Body of pancreas (tissue), 4 donors: ENCODE data around the gene MAP1S.

ENCODE experiments used
- POLR2A ChIP-seq, 3 donors: fragments of 450-650 bp; IDR thresholded peaks; one replicate each; pipeline ENCODE4 v1.6.1; 2016; ENCODE audit warnings: antibody characterized with exemption in 3 of 3, mild to moderate bottlenecking in 2 of 3
- TF ChIP-seq, protein P1 (sequence below), 7 experiments: fragments of 450-650 bp in 4 of 7; fragments of 200-600 bp in 3 of 7; sonication (generic) in 3 of 7; IDR thresholded peaks; one replicate each; pipeline ENCODE4 v1.5.1; 2016 to 2019; ENCODE audit warnings: antibody characterized with exemption in 7 of 7

DNA sequence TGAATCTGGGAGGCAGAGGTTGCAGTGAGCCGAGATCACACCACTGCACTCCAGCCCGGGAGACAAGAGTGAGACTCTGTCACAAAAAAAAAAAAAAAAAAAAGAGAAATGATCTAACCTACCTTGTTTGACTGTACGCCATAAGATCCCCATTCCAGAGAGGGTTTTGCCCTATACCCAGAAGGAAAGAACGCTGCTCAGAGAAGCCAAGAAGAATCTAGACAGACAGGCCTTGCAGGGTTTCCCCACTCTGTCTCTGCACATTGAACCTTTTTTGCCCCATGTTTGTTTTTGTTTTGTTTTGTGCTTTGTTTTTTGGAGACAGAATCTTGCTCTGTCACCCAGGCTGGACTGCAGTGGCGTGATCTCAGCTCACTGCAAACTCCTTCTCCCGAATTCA is 7.4 kb upstream of the MAP1S start:
- no peak for TF ChIP-seq POLR2A (IDR thresholded peaks at IDR 0.05)
- TF ChIP-seq, protein P1, sequence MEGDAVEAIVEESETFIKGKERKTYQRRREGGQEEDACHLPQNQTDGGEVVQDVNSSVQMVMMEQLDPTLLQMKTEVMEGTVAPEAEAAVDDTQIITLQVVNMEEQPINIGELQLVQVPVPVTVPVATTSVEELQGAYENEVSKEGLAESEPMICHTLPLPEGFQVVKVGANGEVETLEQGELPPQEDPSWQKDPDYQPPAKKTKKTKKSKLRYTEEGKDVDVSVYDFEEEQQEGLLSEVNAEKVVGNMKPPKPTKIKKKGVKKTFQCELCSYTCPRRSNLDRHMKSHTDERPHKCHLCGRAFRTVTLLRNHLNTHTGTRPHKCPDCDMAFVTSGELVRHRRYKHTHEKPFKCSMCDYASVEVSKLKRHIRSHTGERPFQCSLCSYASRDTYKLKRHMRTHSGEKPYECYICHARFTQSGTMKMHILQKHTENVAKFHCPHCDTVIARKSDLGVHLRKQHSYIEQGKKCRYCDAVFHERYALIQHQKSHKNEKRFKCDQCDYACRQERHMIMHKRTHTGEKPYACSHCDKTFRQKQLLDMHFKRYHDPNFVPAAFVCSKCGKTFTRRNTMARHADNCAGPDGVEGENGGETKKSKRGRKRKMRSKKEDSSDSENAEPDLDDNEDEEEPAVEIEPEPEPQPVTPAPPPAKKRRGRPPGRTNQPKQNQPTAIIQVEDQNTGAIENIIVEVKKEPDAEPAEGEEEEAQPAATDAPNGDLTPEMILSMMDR (IDR thresholded peaks at IDR 0.05) = no peak
